NT2/D1 (cell line): ENCODE results near the gene CARS2.
A peak's percentile ranks its signal among the peaks of the same experiment; 100 is the strongest.
"Not testable (repeated sequence)": the region's sequence is repeated elsewhere in the genome, so short reads cannot be mapped to it uniquely, and the experiment has no call there.

Source experiments
- DNase-seq: peaks from one replicate; pipeline ENCODE4 v3.0.0-alpha.2; 2011; ENCODE audit warnings: low read depth, low spot score
- H3K27me3 ChIP-seq: 2 replicates; pipeline ENCODE4 v1.6.0; 2011; ENCODE audit warnings: mild to moderate bottlenecking; ENCODE audit not compliant: insufficient read length, insufficient read depth
- H3K36me3 ChIP-seq: 2 replicates; pipeline ENCODE4 v1.6.1; 2011; ENCODE audit warnings: mild to moderate bottlenecking, low read length, mixed read lengths; ENCODE audit not compliant: insufficient read depth, insufficient read length
- H3K4me1 ChIP-seq: 2 replicates; pipeline ENCODE4 v1.5.1; 2011; ENCODE audit not compliant: insufficient read depth, insufficient read length
- H3K4me3 ChIP-seq: 2 replicates; pipeline ENCODE4 v1.5.1; 2011; ENCODE audit warnings: low read depth; ENCODE audit not compliant: insufficient read length
- H3K9ac ChIP-seq: 2 replicates; pipeline ENCODE4 v1.6.0; 2011; ENCODE audit warnings: low read depth; ENCODE audit not compliant: insufficient read length
- H3K9me3 ChIP-seq: 2 replicates; pipeline ENCODE4 v1.5.1; 2011; ENCODE audit warnings: mild to moderate bottlenecking, low read length; ENCODE audit not compliant: insufficient read depth
- SUZ12 ChIP-seq: IDR thresholded peaks from 2 replicates; pipeline ENCODE4 v1.6.1; 2011; ENCODE audit not compliant: insufficient read length, insufficient read depth; ENCODE audit errors: extremely low read depth
- YY1 ChIP-seq: IDR thresholded peaks from 2 replicates; pipeline ENCODE4 v1.6.1; 2011; ENCODE audit not compliant: insufficient read length, insufficient read depth
- ZNF274 ChIP-seq: IDR thresholded peaks from 2 replicates; pipeline ENCODE4 v1.6.1; 2011; ENCODE audit warnings: mild to moderate bottlenecking, low read depth, low read length

Gene CARS2

GRCh38 chr13:110726726-110727125 lies 20.8 kb upstream of the CARS2 start:
- Histone ChIP-seq H3K9me3 (no peaks in the 10 kb centered on the region), H3K27me3 (no peaks in the 10 kb centered on the region), H3K36me3 (peaks cover under 1% of the 10 kb centered on the region), H3K4me1 (no peaks in the 10 kb centered on the region), H3K9ac (no peak overlapping the region), H3K4me3 (no peak overlapping the region)
- TF ChIP-seq ZNF274 (no peak), YY1 (no peak), SUZ12 (no peak)
- DNase-seq = no peak

GRCh38 chr13:110726153-110726552 lies 20.2 kb upstream of the CARS2 start:
- H3K36me3 ChIP-seq, H3K9me3 ChIP-seq: not testable (repeated sequence)

GRCh38 chr13:110723598-110723997 lies 17.7 kb upstream of the CARS2 start:
- no peak overlapping the region for H3K4me3 ChIP-seq
- H3K4me1 ChIP-seq = no peaks in the 10 kb centered on the region
- TF ChIP-seq SUZ12 (no peak), ZNF274 (no peak), YY1 (no peak)
- H3K27me3 ChIP-seq = no peaks in the 10 kb centered on the region
- no peaks in the 10 kb centered on the region for H3K9me3 ChIP-seq
- H3K9ac ChIP-seq = no peak overlapping the region
- DNase-seq = no peak
- H3K36me3 ChIP-seq = peaks cover 26% of the 10 kb centered on the region

More at GRCh38 chr13:110726153-110726552, 20.2 kb upstream of the CARS2 start:
- H3K27me3 ChIP-seq, DNase-seq, H3K4me3 ChIP-seq, H3K9ac ChIP-seq, H3K4me1 ChIP-seq: not testable (repeated sequence)

- DNase-seq = no peak
- Histone ChIP-seq H3K9me3 (no peaks in the 10 kb centered on the region), H3K4me3 (no peak overlapping the region)
Measured at GRCh38 chr13:110722971-110723370, 17.1 kb upstream of the CARS2 start.

DNA sequence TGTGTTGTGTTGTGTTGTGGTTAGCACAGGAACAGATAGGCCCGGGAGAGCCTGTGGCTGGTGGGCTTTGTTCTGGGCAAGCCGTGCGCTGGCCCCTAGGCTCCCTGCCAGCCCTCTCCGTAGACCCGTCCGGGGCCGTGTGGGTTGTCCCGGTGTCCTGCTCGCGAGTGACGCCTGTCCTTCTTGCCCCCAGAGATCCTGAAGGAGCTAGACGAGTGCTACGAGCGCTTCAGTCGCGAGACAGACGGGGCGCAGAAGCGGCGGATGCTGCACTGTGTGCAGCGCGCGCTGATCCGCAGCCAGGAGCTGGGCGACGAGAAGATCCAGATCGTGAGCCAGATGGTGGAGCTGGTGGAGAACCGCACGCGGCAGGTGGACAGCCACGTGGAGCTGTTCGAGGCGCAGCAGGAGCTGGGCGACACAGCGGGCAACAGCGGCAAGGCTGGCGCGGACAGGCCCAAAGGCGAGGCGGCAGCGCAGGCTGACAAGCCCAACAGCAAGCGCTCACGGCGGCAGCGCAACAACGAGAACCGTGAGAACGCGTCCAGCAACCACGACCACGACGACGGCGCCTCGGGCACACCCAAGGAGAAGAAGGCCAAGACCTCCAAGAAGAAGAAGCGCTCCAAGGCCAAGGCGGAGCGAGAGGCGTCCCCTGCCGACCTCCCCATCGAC lies 13.3 kb upstream of the CARS2 start:
- H3K36me3 ChIP-seq = peaks cover 26% of the 10 kb centered on the region
- TF ChIP-seq SUZ12 = no peak
- no peak for TF ChIP-seq ZNF274
- no peak for TF ChIP-seq YY1
- H3K9me3 ChIP-seq = no peaks in the 10 kb centered on the region
- no peaks in the 10 kb centered on the region for H3K27me3 ChIP-seq
- DNase-seq = no peak
- no peaks in the 10 kb centered on the region for H3K4me1 ChIP-seq
- H3K4me3 ChIP-seq = no peak overlapping the region
- no peak overlapping the region for H3K9ac ChIP-seq

More at GRCh38 chr13:110722971-110723370, 17.1 kb upstream of the CARS2 start:
- H3K36me3 ChIP-seq = peaks cover 26% of the 10 kb centered on the region
- H3K4me1 ChIP-seq = no peaks in the 10 kb centered on the region
- no peak overlapping the region for H3K9ac ChIP-seq
- TF ChIP-seq SUZ12 (no peak), YY1 (no peak), ZNF274 (no peak)
- H3K27me3 ChIP-seq = no peaks in the 10 kb centered on the region

DNA sequence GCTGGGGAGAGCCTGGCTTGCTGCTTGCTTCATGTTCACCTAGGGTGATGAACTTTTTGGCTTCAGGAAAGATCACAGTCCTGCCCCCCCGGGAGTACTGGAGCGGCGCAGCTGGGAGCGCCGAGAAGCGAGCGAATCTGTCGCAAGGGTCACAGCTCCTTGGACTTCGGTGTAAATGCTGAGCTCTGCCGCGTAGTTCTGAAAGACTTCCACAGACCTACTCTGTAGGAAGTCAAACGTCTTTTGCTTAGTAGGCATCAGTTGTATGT lies 10.3 kb upstream of the CARS2 start:
- H3K9me3 ChIP-seq = no peaks in the 10 kb centered on the region
- no peak for DNase-seq
- peak overlapping the region; percentile 96 for H3K9ac ChIP-seq
- peak overlapping the region; percentile 87 for H3K4me3 ChIP-seq
- peaks cover 23% of the 10 kb centered on the region for H3K36me3 ChIP-seq
- no peak for TF ChIP-seq ZNF274
- no peak for TF ChIP-seq YY1
- no peak for TF ChIP-seq SUZ12
- no peaks in the 10 kb centered on the region for H3K27me3 ChIP-seq
- H3K4me1 ChIP-seq = no peaks in the 10 kb centered on the region

- TF ChIP-seq YY1 = no peak
- TF ChIP-seq ZNF274 = no peak
- TF ChIP-seq SUZ12 = no peak
- Histone ChIP-seq H3K9ac (peak overlapping the region; percentile 96), H3K36me3 (peaks cover 20% of the 10 kb centered on the region), H3K9me3 (no peaks in the 10 kb centered on the region), H3K27me3 (no peaks in the 10 kb centered on the region), H3K4me3 (peak overlapping the region; percentile 88), H3K4me1 (no peaks in the 10 kb centered on the region)
- DNase-seq = peak; percentile 99
Measured at GRCh38 chr13:110715395-110716246, 9.7 kb upstream of the CARS2 start.
